Measurements from ENCODE around the gene MACROH2A1. TPM values are rescaled to one million over a fixed set of nuclear protein-coding genes. Genes with fewer than 3 reads are reported as not detected.
A peak's percentile ranks its signal among the peaks of the same experiment; 100 is the strongest.

Gene MACROH2A1
- total and polyA plus RNA-seq, 2 of the 4 experiments (the other 2 are of a cell fraction) = 122 to 126 TPM

- peak overlapping the region; percentile 82; the same call in 1 of the 3 replicates for H2BK15ac ChIP-seq (ENCODE audit: low read depth, low read length)
- peak overlapping the region; percentile 43; the same call in 1 of the 2 replicates for H4K91ac ChIP-seq (ENCODE audit: insufficient read depth, low read depth, low read length)
- ATAC-seq (ENCODE audit: low read depth) = no peak
- H3K4me1 ChIP-seq (ENCODE audit: control insufficient read depth, insufficient read depth, low read length) = peaks cover 22% of the 10 kb centered on the region
- no peak overlapping the region for H3K56ac ChIP-seq (ENCODE audit: extremely low read depth, insufficient read depth, low read length)
- POLR2A ChIA-PET (ENCODE audit: unreplicated experiment) = no interaction called here
- H3K27me3 ChIP-seq (ENCODE audit: control insufficient read depth, insufficient read depth, low read length) = no peaks in the 10 kb centered on the region
- H3K4me3 ChIP-seq (ENCODE audit: insufficient read depth, low read depth, low read length) = no peak overlapping the region
- 83% methylated on average over 2 of the region's 6 CpGs; no CpG with 5 or more reads in 1 of the 2 experiments for WGBS, 2 experiments (ENCODE audit: extremely low coverage in 2 of 2, insufficient read length in 1 of 2)
- H4K5ac ChIP-seq (ENCODE audit: low read depth, low read length) = peak overlapping the region; percentile 57
- peak overlapping the region; percentile 92 for H2AK5ac ChIP-seq (ENCODE audit: low read depth, low read length)
- no peak overlapping the region for H3K4me2 ChIP-seq (ENCODE audit: low read depth, low read length)
- H3K18ac ChIP-seq (ENCODE audit: low read depth, low read length) = peak overlapping the region; percentile 34
- peak overlapping the region; percentile 53; the same call in 1 of the 2 replicates for H2BK20ac ChIP-seq (ENCODE audit: low read depth, low read length)
- H2BK5ac ChIP-seq (ENCODE audit: low read depth, low read length, poor library complexity, severe bottlenecking) = no peak overlapping the region
- H4K8ac ChIP-seq (ENCODE audit: low read depth in 2 of 2, low read length in 2 of 2) = peak overlapping the region; percentile 29 to 69; a peak in 3 of 4 replicates
- peaks cover 29% of the 10 kb centered on the region for H3K9me1 ChIP-seq (ENCODE audit: insufficient read depth, low read length)
- H3K79me1 ChIP-seq (ENCODE audit: low read depth in 1 of 2, low read length in 2 of 2) = peaks cover 0 to 13% of the 10 kb centered on the region in 2 experiments; a peak in 2 of 4 replicates
- no peaks in the 10 kb centered on the region for H3K9me3 ChIP-seq (ENCODE audit: control insufficient read depth, insufficient read depth, low read length)
- intact Hi-C loops (cut with micrococcal nuclease) (no loop called here), dilution Hi-C loops (cut with HindIII; ENCODE audit: low sequenced_read_pairs, unreplicated experiment) (no loop called here), in situ Hi-C loops (cut with MboI; ENCODE audit: low sequenced_read_pairs) (no loop called here)
- CTCF ChIA-PET = no interaction called here
- no TSS peak for BruUV-seq (replicated peaks)
- no peak overlapping the region for H2AK9ac ChIP-seq (replicated peaks; ENCODE audit: low read depth, low read length, poor library complexity)
- H4K20me1 ChIP-seq (ENCODE audit: insufficient read depth, low read length) = no peaks in the 10 kb centered on the region
- H3K9ac ChIP-seq (ENCODE audit: low read depth, low read length) = no peak overlapping the region
- H3K36me3 ChIP-seq (ENCODE audit: control insufficient read depth, insufficient read depth, low read length) = no peaks in the 10 kb centered on the region
- H3K4ac ChIP-seq (ENCODE audit: low read depth, low read length) = peak overlapping the region; percentile 67
- H2AFZ ChIP-seq (replicated peaks; ENCODE audit: low read length, poor library complexity) = peak overlapping the region; percentile 25
- H2BK120ac ChIP-seq (ENCODE audit: low read depth, low read length) = peak overlapping the region; percentile 98
- no peak for DNase-seq
- H3K27ac ChIP-seq (ENCODE audit: insufficient read depth, low read length) = no peak overlapping the region
- peak overlapping the region; percentile 89 for H3K14ac ChIP-seq (replicated peaks; ENCODE audit: low read depth, low read length)
- TF ChIP-seq POLR2A (IDR thresholded peaks at IDR 0.05; ENCODE audit: low read depth, low read length) (no peak), MXI1 (IDR thresholded peaks at IDR 0.05; ENCODE audit: borderline replicate concordance, low read depth, low read length) (no peak), MAFK (IDR thresholded peaks at IDR 0.05; ENCODE audit: low read depth, low read length) (no peak), BHLHE40 (IDR thresholded peaks at IDR 0.05; ENCODE audit: low read depth, low read length) (no peak), RAD21 (IDR thresholded peaks at IDR 0.05; ENCODE audit: low read length) (no peak), MAZ (IDR thresholded peaks at IDR 0.05; ENCODE audit: borderline replicate concordance, low read depth, low read length) (no peak), CEBPB (IDR thresholded peaks at IDR 0.05; ENCODE audit: low read depth, low read length) (no peak), CTCF (conservative IDR thresholded peaks at IDR 0.05; ENCODE audit: low read depth, low read length) (no peak), NFE2L2 (IDR thresholded peaks at IDR 0.05; ENCODE audit: low read depth, low read length) (no peak), SMC3 (IDR thresholded peaks at IDR 0.05; ENCODE audit: low read depth, low read length) (no peak), CHD1 (IDR thresholded peaks at IDR 0.05; ENCODE audit: low read depth, low read length) (no peak), RFX5 (IDR thresholded peaks at IDR 0.05; ENCODE audit: low read depth, low read length) (no peak)
- H3K23ac ChIP-seq (ENCODE audit: low read depth, low read length) = peak overlapping the region; percentile 41
Observed at GRCh38 chr5:135303582-135304173, 95.4 kb downstream of the MACROH2A1 start.

Measured in IMR-90 (cell line).